ENCODE data around the gene EFCAB7. TPM values are rescaled to one million over a fixed set of nuclear protein-coding genes. Genes with fewer than 3 reads are reported as not detected.

The EFCAB7 gene
- total and polyA plus RNA-seq, 8 donors: 2.6 to 14.9 (median 3.0) TPM; not detected in 1

DNA sequence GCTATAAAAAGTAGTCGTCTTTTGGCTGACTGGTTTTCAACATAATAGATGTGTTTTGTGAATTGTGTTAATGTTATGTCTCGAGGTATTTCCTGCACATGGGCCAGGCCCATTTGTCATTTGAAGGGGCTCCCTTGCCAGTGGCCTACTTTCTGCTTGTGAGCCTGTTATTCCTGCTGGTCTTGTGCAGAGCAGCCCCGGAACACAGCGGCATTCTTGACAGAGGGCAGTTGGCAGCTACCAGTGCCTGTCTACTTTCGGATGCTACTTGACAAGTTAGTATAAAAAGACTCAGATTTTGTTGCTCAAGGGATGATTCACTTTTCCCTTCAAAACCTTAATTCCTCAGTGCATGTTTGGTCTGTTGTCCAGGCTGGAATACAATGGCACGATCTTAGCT is 98.4 kb downstream of the EFCAB7 start:
- 63 to 82% (median 73%) methylated on average over 6 of the region's 6 CpGs for WGBS, 5 donors
- no peak overlapping the region for H3K27ac ChIP-seq
- H3K4me1 ChIP-seq: peaks cover 0 to 9% (median 2%) of the 10 kb centered on the region in 4 donors
- intact Hi-C loops (cut with DNase I; ENCODE audit: low total_unique reads): loop anchor here (10.0 kb wide), 1 partner anchor 543 kb away; no protein-coding TSS in a partner anchor
- DNase-seq: peak in 1 of 2 donors; percentile 60
- H3K27me3 ChIP-seq: no peaks in the 10 kb centered on the region
- H3K4me3 ChIP-seq: no peak overlapping the region
- TF ChIP-seq, protein P1, sequence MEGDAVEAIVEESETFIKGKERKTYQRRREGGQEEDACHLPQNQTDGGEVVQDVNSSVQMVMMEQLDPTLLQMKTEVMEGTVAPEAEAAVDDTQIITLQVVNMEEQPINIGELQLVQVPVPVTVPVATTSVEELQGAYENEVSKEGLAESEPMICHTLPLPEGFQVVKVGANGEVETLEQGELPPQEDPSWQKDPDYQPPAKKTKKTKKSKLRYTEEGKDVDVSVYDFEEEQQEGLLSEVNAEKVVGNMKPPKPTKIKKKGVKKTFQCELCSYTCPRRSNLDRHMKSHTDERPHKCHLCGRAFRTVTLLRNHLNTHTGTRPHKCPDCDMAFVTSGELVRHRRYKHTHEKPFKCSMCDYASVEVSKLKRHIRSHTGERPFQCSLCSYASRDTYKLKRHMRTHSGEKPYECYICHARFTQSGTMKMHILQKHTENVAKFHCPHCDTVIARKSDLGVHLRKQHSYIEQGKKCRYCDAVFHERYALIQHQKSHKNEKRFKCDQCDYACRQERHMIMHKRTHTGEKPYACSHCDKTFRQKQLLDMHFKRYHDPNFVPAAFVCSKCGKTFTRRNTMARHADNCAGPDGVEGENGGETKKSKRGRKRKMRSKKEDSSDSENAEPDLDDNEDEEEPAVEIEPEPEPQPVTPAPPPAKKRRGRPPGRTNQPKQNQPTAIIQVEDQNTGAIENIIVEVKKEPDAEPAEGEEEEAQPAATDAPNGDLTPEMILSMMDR (IDR thresholded peaks at IDR 0.05): no peak
- TF ChIP-seq POLR2A (IDR thresholded peaks at IDR 0.05) (no peak), POLR2AphosphoS5 (IDR thresholded peaks at IDR 0.05) (peak in 1 of 3 donors; percentile 3), EP300 (IDR thresholded peaks at IDR 0.05) (no peak)
- H3K36me3 ChIP-seq: no peaks in the 10 kb centered on the region
- H3K9me3 ChIP-seq: no peaks in the 10 kb centered on the region

Small RNAs within 50 kb of the gene (small RNA-seq; reads per million reads assigned to genes)
- gene RF02105 (0 reads per million in 4 donors), gene RF02106 (0 reads per million in 4 donors), gene RF02107 (0 reads per million in 4 donors), gene RF02108 (0 reads per million in 4 donors), gene RF02109 (0 reads per million in 4 donors), gene RF02110 (0 reads per million in 4 donors), gene RN7SL488P (0 reads per million in 4 donors), gene RNU7-123P (0 reads per million in 4 donors)

Other genes starting within 250 kb of the EFCAB7 start
- 1 to 10 TPM in 1 of 5 donors, under 1 TPM in 1, not detected in 3; 0.92 to 1.2 TPM for gene FOXD3, start 201.0 kb upstream of the EFCAB7 start, total RNA-seq
- gene FOXD3, start 201.0 kb upstream of the EFCAB7 start, polyA plus RNA-seq: under 1 TPM in 1 of 3 donors, not detected in 2; 0.48 TPM
- 10 to 100 TPM in 4 of 5 donors, 1 to 10 TPM in 1; 8.5 to 32.7 (median 10.4) TPM for gene ALG6, start 155.9 kb upstream of the EFCAB7 start, total RNA-seq
- gene ALG6, start 155.9 kb upstream of the EFCAB7 start, polyA plus RNA-seq: 10 to 100 TPM in 1 of 3 donors, 1 to 10 TPM in 2; 3.6 to 13.1 (median 4.0) TPM
- 10 to 100 TPM in 3 of 5 donors, 1 to 10 TPM in 1, not detected in 1; 6.4 to 36.9 (median 20.6) TPM for gene ITGB3BP, start 300 bp upstream of the EFCAB7 start, total RNA-seq
- 10 to 100 TPM; 20.2 to 26.9 (median 21.3) TPM for gene ITGB3BP, start 300 bp upstream of the EFCAB7 start, polyA plus RNA-seq
- gene PGM1, start 69.9 kb downstream of the EFCAB7 start, total RNA-seq: 10 to 100 TPM; 21.4 to 82.8 (median 34.9) TPM
- gene PGM1, start 69.9 kb downstream of the EFCAB7 start, polyA plus RNA-seq: 10 to 100 TPM; 11.3 to 24.0 (median 22.2) TPM